Kidney epithelial cell (primary cell): ENCODE data around the gene RPL10A. TPM values are rescaled to one million over a fixed set of nuclear protein-coding genes. Genes with fewer than 3 reads are reported as not detected.

Experiments
- DNase-seq: peaks from one replicate; pipeline ENCODE4 v3.0.0-alpha.2; 2010; ENCODE audit warnings: low read depth
- H3K27me3 ChIP-seq: 2 replicates; pipeline ENCODE4 v1.6.0; 2011; ENCODE audit warnings: low read length; ENCODE audit not compliant: control insufficient read depth, insufficient read depth
- H3K36me3 ChIP-seq: 2 replicates; pipeline ENCODE4 v1.5.1; 2011; ENCODE audit warnings: low read length; ENCODE audit not compliant: control insufficient read depth, insufficient read depth
- H3K4me3 ChIP-seq: 2 replicates; pipeline ENCODE4 v1.5.1; 2011; ENCODE audit warnings: low read depth, mild to moderate bottlenecking, control low read depth, low read length
- total RNA-seq: library from RNA; depleted of rRNA; stranded (reverse); fragments of >200 nt; gene quantifications from 2 replicates; pipeline ENCODE4 v1.2.3, GENCODE V29; 2015
- TF ChIP-seq, protein P1 (sequence below): IDR thresholded peaks from 2 replicates; pipeline ENCODE4 v1.5.1; 2011; ENCODE audit warnings: mild to moderate bottlenecking, moderate library complexity, low read length, control low read depth, inconsistent platforms; ENCODE audit not compliant: insufficient read depth, poor library complexity, severe bottlenecking

RPL10A gene
- total RNA-seq, 1 donor from 2014 or later: 1,851 TPM

DNA sequence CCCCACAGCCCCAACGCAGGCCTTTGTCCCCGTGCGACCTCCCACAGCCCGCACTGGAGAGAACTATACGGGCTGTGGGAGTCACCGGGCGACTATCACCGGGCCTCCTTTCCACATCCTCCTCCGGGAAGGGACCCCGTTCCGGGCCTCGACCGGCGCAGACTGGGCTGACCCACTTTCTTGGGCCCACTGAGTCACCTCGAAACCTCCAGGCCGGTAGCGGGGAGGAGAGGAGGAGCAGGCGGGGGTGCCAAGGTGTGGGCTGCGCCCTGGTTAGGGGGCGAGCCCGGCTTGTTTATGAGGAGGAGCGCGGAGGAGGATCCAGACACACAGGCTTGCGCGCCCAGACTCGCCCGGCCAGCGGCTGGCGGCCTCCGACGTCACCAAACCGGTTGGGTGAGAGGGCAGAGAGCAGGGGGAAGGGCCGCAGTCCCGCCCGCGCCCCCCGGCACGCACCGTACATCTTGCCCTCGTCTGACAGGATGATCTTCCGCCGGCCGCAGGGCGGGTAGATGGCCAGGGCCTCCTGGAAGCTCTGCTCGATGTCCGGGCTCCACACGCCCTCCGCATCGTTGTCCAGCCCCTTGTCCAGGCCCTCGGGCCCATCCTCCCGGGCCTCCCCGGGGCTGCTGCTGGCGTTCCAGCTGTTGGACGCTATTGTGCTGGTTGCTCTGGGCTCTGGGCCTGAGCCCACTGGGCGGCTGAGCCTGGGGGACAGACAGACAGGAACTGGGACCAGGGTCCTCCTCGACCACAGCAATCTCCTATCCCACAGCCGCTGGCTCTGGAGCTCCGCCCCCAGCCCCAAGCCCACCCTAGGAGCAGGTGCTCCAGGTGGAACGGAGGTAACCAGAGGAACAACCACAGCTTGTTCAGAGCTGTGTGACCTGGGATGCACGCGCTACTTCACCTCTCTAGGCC is 18.1 kb downstream of the RPL10A start:
- H3K4me3 ChIP-seq: no peak overlapping the region
- DNase-seq: no peak
- H3K36me3 ChIP-seq: no peaks in the 10 kb centered on the region
- no peaks in the 10 kb centered on the region for H3K27me3 ChIP-seq
- TF ChIP-seq, protein P1, sequence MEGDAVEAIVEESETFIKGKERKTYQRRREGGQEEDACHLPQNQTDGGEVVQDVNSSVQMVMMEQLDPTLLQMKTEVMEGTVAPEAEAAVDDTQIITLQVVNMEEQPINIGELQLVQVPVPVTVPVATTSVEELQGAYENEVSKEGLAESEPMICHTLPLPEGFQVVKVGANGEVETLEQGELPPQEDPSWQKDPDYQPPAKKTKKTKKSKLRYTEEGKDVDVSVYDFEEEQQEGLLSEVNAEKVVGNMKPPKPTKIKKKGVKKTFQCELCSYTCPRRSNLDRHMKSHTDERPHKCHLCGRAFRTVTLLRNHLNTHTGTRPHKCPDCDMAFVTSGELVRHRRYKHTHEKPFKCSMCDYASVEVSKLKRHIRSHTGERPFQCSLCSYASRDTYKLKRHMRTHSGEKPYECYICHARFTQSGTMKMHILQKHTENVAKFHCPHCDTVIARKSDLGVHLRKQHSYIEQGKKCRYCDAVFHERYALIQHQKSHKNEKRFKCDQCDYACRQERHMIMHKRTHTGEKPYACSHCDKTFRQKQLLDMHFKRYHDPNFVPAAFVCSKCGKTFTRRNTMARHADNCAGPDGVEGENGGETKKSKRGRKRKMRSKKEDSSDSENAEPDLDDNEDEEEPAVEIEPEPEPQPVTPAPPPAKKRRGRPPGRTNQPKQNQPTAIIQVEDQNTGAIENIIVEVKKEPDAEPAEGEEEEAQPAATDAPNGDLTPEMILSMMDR: no peak

DNA sequence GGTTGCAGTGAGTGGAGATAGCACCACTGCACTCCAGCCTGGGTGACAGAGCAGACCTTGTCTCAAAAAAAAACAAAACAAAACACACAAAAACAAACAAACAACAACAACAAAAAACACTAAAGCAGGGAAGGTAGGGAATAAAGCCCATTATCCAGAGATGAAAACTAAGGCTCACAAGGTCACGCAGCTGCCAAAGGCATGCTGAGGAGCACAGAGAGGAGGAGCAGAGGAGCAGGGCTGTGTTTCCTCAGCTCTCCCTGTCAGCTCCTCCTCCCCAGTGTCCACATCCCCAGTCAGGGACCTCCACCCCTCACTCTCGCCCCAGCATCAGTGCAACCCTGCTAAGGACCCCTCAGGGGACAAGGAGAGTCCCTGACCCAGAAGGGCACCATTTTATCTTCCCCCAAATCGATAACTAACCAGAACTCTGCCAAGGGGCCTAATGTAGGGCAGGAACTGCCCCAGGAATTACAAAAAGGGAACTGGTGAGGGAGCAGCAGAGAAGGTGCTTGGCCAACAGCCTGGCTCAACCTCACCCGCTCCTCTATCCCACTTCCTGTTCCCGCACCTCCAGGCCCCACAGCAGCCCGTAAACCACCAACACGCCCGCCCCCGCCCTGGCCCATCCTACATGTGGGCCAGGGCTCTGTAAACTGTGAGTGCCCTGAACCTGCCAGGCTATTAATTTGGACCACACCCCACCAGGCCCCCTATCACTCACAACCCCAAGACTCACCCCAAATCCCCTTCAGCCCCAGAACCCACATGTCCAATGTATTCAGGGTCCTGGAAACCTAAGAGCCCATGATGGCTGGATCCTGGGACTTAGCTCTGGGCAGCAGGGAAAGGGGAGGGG is 19.7 kb downstream of the RPL10A start:
- no peak for DNase-seq
- TF ChIP-seq, protein P1: no peak
- H3K4me3 ChIP-seq: no peak overlapping the region
- no peaks in the 10 kb centered on the region for H3K27me3 ChIP-seq
- H3K36me3 ChIP-seq: no peaks in the 10 kb centered on the region

DNA sequence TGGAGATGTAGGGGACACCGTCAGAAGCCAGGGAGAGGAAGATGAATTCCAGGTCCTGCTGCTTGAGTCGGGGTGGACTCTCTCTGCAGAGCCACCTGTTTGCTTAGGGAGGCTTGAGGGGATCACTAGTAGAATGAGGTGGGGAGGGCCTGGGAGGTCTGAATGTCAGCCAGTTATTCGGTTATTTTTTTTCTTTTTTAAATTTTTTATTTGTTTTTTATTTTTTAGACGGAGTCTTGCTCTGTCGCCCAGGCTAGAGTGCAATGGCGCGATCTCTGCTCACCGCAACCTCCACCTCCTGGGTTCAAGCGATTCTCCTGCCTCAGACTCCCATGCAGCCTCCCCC is 20.3 kb downstream of the RPL10A start:
- no peak for DNase-seq
- Histone ChIP-seq H3K27me3 (no peaks in the 10 kb centered on the region), H3K4me3 (no peak overlapping the region), H3K36me3 (no peaks in the 10 kb centered on the region)
- TF ChIP-seq, protein P1: no peak

DNA sequence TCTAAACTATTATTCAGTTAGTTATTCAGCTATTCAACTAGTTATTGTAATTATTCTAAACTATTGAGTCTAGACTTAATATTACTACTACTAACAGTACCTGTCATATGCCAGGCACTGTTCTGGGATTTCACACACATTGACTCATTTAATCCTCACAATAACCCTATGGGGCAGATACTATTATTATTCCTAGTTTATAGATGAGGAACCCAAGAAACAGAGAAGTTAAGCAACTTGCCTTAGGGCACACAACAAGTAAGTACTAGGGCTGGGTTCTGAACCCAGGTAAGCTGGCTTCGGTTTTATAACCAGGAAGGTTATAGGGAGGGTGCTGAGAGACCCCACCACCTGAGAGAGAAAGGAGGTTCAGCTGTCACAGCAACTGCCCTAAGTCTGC is 20.9 kb downstream of the RPL10A start:
- no peak for DNase-seq
- Histone ChIP-seq H3K36me3 (no peaks in the 10 kb centered on the region), H3K27me3 (no peaks in the 10 kb centered on the region), H3K4me3 (no peak overlapping the region)
- TF ChIP-seq, protein P1: no peak

DNA sequence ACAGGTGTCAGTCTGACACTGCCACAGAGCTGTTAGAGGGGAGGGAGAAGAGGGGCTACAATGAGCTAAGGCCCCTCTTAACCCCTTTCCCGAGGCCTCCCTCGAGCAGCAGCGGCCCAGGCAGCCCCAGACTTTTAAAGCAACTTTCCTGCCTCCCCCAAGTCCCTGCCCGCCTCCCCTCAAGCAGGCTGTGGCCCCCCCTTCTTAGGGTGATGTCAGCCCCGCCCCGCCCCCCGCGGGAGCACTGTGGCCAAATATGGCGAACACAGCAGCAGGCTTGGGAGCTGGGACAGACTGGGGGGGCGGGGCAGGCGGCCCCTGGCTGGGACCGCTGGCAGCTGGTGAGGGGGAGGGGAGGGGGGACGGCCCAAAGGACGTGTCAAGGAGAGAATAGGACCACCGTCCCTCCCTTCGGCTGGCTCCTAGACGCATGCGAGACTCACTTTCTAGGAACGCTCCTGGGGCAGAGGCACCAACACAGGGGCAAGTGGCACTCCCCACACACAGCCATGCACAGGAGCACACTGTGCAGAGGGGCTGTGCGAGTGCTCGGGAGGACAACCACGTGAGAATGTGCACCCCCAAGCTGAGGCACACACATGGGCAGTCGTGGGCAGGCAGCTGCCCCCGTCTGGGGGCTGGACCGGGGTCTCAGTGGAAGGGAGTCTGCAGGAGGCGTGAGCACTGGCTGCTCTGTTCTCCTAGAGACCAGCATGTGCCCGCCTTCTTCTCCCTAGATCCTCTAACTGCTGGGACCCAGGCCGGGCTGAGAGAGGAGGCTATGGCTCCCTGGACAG is 22.0 kb downstream of the RPL10A start:
- TF ChIP-seq, protein P1: no peak
- no peaks in the 10 kb centered on the region for H3K36me3 ChIP-seq
- no peak overlapping the region for H3K4me3 ChIP-seq
- DNase-seq: no peak
- H3K27me3 ChIP-seq: no peaks in the 10 kb centered on the region
